ENCODE data around the gene LCN10.
"Not testable (repeated sequence)": the region's sequence is repeated elsewhere in the genome, so short reads cannot be mapped to it uniquely, and the experiment has no call there.

LCN10 gene

GRCh38 chr9:136711751-136712689, 30.7 kb downstream of the LCN10 start, which contains the start of gene DIPK1B:
DIPK1B (plus strand) TSS chr9:136712572; CDS start chr9:136712666, 94 bp downstream.
- H3K4me3 ChIP-seq (replicated peaks; ENCODE audit: low read depth, low read length), result peak within 1 kb of the TSS; percentile 64
- TF ChIP-seq CTCF (IDR thresholded peaks at IDR 0.05; ENCODE audit: low read length, missing control alignments), result no peak
- DNase-seq (ENCODE audit: low read depth), result no peak

GRCh38 chr9:136711219-136711648, 31.5 kb downstream of the LCN10 start:
- not testable (repeated sequence) for DNase-seq (ENCODE audit: low read depth); H3K4me3 ChIP-seq (replicated peaks; ENCODE audit: low read depth, low read length)

GRCh38 chr9:136710543-136710942, 32.2 kb downstream of the LCN10 start:
- H3K4me3 ChIP-seq (replicated peaks; ENCODE audit: low read depth, low read length), result no peak overlapping the region
- no peak for TF ChIP-seq CTCF (IDR thresholded peaks at IDR 0.05; ENCODE audit: low read length, missing control alignments)
- no peak for DNase-seq (ENCODE audit: low read depth)

- DNase-seq (ENCODE audit: low read depth), result no peak
- TF ChIP-seq CTCF (IDR thresholded peaks at IDR 0.05; ENCODE audit: low read length, missing control alignments), result no peak
These were observed 33.2 kb downstream of the LCN10 start for GRCh38 chr9:136709454-136710109.

GRCh38 chr9:136707849-136708517, 34.8 kb downstream of the LCN10 start:
- DNase-seq (ENCODE audit: low read depth), result no peak
- no peak for TF ChIP-seq CTCF (IDR thresholded peaks at IDR 0.05; ENCODE audit: low read length, missing control alignments)
- no peak overlapping the region for H3K4me3 ChIP-seq (replicated peaks; ENCODE audit: low read depth, low read length)

More at GRCh38 chr9:136709454-136710109, 33.2 kb downstream of the LCN10 start:
- no peak overlapping the region for H3K4me3 ChIP-seq (replicated peaks; ENCODE audit: low read depth, low read length)

GRCh38 chr9:136707011-136707410, 35.7 kb downstream of the LCN10 start:
- no peak for DNase-seq (ENCODE audit: low read depth)
- H3K4me3 ChIP-seq (replicated peaks; ENCODE audit: low read depth, low read length), result no peak overlapping the region
- no peak for TF ChIP-seq CTCF (IDR thresholded peaks at IDR 0.05; ENCODE audit: low read length, missing control alignments)

GRCh38 chr9:136705564-136705963, 37.2 kb downstream of the LCN10 start:
- H3K4me3 ChIP-seq (replicated peaks; ENCODE audit: low read depth, low read length), result no peak overlapping the region
- no peak for DNase-seq (ENCODE audit: low read depth)
- no peak for TF ChIP-seq CTCF (IDR thresholded peaks at IDR 0.05; ENCODE audit: low read length, missing control alignments)

GRCh38 chr9:136704741-136705140, 38.0 kb downstream of the LCN10 start:
- DNase-seq (ENCODE audit: low read depth); H3K4me3 ChIP-seq (replicated peaks; ENCODE audit: low read depth, low read length): not testable (repeated sequence)

All from fibroblast of pulmonary artery (primary cell).